Smooth muscle cell (in vitro differentiated cells): ENCODE measurements around the gene SARDH. TPM values are rescaled to one million over a fixed set of nuclear protein-coding genes. Genes with fewer than 3 reads are reported as not detected.

Experiments
- DNase-seq: peaks from one replicate; lab custom pipeline; 2025; ENCODE audit not compliant: unreplicated experiment; lab: John Stamatoyannopoulos, UW
- H2AFZ ChIP-seq: fragments of 200-600 bp; sonication (generic); 2 replicates; pipeline ENCODE4 v1.6.0; 2016; ENCODE audit warnings: antibody characterized with exemption, low read depth, mild to moderate bottlenecking
- H3F3A ChIP-seq: fragments of 200-600 bp; sonication (generic); 2 replicates; pipeline ENCODE4 v1.6.0; 2017; ENCODE audit warnings: antibody characterized with exemption, low read depth
- H3K27ac ChIP-seq: fragments of 200-600 bp; sonication (generic); 2 replicates; pipeline ENCODE4 v1.5.1; 2016; ENCODE audit warnings: low read depth, mild to moderate bottlenecking
- H3K27me3 ChIP-seq: fragments of 200-600 bp; sonication (generic); 2 replicates; pipeline ENCODE4 v1.6.1; 2016; ENCODE audit warnings: low read depth, mild to moderate bottlenecking
- H3K36me3 ChIP-seq: fragments of 200-600 bp; sonication (generic); 2 replicates; pipeline ENCODE4 v1.5.1; 2016; ENCODE audit warnings: low read depth
- H3K4me1 ChIP-seq: fragments of 200-600 bp; sonication (generic); 2 replicates; pipeline ENCODE4 v1.5.1; 2016; ENCODE audit warnings: low read depth
- H3K4me2 ChIP-seq: fragments of 200-600 bp; sonication (generic); 2 replicates; pipeline ENCODE4 v1.6.0; 2016; ENCODE audit warnings: mild to moderate bottlenecking
- H3K4me3 ChIP-seq: fragments of 200-600 bp; sonication (generic); 2 replicates; pipeline ENCODE4 v1.5.1; 2016; ENCODE audit warnings: mild to moderate bottlenecking
- H3K79me2 ChIP-seq: fragments of 200-600 bp; sonication (generic); 2 replicates; pipeline ENCODE4 v1.6.0; 2016; ENCODE audit warnings: low read depth, mild to moderate bottlenecking
- H3K9ac ChIP-seq: fragments of 200-600 bp; sonication (generic); 2 replicates; pipeline ENCODE4 v1.6.0; 2016; ENCODE audit warnings: low read depth
- H3K9me3 ChIP-seq: fragments of 200-600 bp; sonication (generic); replicated peaks from 2 replicates; pipeline ENCODE4 v1.5.1; 2016; ENCODE audit warnings: low read depth
- H4K20me1 ChIP-seq: fragments of 200-600 bp; sonication (generic); 2 replicates; pipeline ENCODE4 v1.6.0; 2016; ENCODE audit warnings: low read depth
- WGBS: methylation state at CpG from one replicate; pipeline ENCODE4 v1.1.7; 2016; ENCODE audit warnings: low lambda C conversion rate; 5-methylcytosine and 5-hydroxymethylcytosine counted together
- polyA plus RNA-seq: library from polyadenylated mRNA; unstranded; fragments of >200 nt; fragmentation: Nextera tagmentation; extraction: Ambion mirVana; gene quantifications from 2 replicates; pipeline ENCODE4 v1.2.1, GENCODE V29; 2016
- total RNA-seq: library from RNA; depleted of rRNA; stranded (reverse); fragments of >200 nt; gene quantifications from 2 replicates; pipeline ENCODE4 v1.2.3, GENCODE V29; 2014
- TF ChIP-seq, protein P1 (sequence below): fragments of 200-600 bp; sonication (generic); IDR thresholded peaks from 2 replicates; pipeline ENCODE4 v1.5.1; 2017; ENCODE audit warnings: borderline replicate concordance, mild to moderate bottlenecking, antibody characterized with exemption; ENCODE audit not compliant: insufficient read depth, poor library complexity, severe bottlenecking

The SARDH gene
- total and polyA plus RNA-seq, 2 experiments from 2014 or later, result 3.3 to 10.1 TPM

DNA sequence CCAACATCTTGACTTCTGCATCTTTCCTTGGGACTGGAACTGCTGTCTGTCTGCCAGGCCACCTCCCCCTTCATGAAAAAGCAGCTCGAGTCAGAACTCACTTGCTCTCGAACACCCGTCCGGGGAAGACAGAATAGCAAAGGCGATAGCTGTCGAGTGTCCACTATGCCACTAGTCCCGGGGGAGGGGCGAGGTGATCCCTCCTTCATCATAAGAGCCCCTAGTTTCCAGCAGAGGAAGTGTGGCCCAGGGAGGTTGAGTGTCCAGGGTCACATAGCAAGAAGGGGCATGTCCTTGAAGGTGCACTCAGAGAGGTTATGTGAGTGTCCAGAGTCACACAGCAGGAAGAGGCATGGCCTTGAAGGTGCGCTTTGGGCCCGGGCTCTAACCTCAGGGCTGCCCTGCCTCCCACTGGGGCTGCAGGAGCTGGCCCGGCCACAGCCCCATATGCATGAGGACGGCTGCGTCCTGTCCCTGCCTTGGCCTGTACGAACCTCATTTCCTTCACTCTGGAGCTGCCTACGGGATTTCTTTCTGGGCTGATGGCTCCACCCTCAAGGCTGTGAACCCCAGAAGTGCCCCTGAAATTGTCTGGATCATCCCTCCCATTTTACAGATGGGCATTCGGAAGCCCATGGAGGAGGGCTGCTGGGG lies 95.3 kb downstream of the SARDH start:
- Histone ChIP-seq H3K4me2 (no peak overlapping the region), H3F3A (no peaks in the 10 kb centered on the region), H3K9me3 (no peaks in the 10 kb centered on the region), H3K27me3 (no peaks in the 10 kb centered on the region), H3K9ac (no peak overlapping the region), H3K79me2 (no peaks in the 10 kb centered on the region), H3K4me3 (no peak overlapping the region), H3K4me1 (no peaks in the 10 kb centered on the region), H2AFZ (no peak overlapping the region), H4K20me1 (no peaks in the 10 kb centered on the region), H3K27ac (no peak overlapping the region), H3K36me3 (no peaks in the 10 kb centered on the region)
- no peak for DNase-seq
- 84% methylated on average over 15 of the region's 16 CpGs for WGBS
- TF ChIP-seq, protein P1, sequence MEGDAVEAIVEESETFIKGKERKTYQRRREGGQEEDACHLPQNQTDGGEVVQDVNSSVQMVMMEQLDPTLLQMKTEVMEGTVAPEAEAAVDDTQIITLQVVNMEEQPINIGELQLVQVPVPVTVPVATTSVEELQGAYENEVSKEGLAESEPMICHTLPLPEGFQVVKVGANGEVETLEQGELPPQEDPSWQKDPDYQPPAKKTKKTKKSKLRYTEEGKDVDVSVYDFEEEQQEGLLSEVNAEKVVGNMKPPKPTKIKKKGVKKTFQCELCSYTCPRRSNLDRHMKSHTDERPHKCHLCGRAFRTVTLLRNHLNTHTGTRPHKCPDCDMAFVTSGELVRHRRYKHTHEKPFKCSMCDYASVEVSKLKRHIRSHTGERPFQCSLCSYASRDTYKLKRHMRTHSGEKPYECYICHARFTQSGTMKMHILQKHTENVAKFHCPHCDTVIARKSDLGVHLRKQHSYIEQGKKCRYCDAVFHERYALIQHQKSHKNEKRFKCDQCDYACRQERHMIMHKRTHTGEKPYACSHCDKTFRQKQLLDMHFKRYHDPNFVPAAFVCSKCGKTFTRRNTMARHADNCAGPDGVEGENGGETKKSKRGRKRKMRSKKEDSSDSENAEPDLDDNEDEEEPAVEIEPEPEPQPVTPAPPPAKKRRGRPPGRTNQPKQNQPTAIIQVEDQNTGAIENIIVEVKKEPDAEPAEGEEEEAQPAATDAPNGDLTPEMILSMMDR, result no peak

DNA sequence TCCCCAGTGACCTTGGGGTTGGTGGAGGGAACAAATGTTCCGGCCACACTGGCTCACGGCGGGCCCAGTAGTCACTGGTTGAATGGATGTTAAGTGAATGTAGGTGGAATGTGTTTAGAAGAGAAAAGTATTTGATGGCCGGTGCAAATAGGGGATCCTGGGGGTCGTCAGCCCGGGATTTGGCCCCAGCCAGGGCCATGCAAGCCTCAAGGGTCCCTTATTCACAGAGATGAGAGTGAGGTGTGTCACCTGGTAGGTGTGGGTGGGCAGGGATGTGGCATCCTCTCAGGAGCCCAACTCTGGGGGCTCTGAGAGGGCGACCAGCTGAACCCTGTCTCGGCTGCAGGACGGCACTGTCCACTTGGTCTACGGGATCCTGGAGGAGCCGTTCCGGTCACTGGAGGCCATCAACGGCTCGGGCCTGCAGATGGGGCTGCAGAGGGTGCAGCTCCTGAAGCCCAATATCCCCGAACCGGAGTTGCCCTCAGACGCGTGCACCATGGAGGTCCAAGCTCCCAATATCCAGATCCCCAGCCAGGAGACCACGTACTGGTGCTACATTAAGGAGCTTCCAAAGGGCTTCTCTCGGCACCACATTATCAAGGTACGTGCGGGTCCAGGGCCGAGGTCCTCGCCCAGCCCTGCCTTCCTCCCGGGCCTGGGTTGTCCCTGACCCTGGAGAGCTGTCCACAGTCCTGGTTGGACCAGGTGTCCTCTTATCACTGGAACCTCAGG lies 96.1 kb downstream of the SARDH start:
- no peaks in the 10 kb centered on the region for H3K79me2 ChIP-seq
- H3K4me1 ChIP-seq, result peaks cover 4% of the 10 kb centered on the region
- H3K27ac ChIP-seq, result no peak overlapping the region
- H2AFZ ChIP-seq, result no peak overlapping the region
- H3F3A ChIP-seq, result no peaks in the 10 kb centered on the region
- no peaks in the 10 kb centered on the region for H3K36me3 ChIP-seq
- no peak overlapping the region for H3K4me2 ChIP-seq
- no peak for DNase-seq
- H3K9me3 ChIP-seq, result no peaks in the 10 kb centered on the region
- TF ChIP-seq, protein P1, result no peak
- H3K4me3 ChIP-seq, result no peak overlapping the region
- H3K9ac ChIP-seq, result no peak overlapping the region
- H3K27me3 ChIP-seq, result no peaks in the 10 kb centered on the region
- 96% methylated on average over 25 of the region's 25 CpGs for WGBS
- no peaks in the 10 kb centered on the region for H4K20me1 ChIP-seq

DNA sequence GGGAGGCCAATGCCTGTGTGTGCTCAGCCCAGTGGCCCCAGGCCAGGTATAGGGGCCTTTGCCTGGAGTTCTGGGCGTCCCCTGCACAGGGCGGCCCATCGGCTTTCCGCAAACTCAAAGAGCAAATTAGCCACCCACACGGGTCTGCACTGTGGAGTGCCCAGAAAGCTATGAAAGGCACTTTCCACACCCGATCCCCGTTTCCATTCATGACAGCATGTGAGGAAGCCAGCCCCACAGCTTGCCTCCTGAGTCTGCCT lies 96.8 kb downstream of the SARDH start:
- Histone ChIP-seq H3K79me2 (no peaks in the 10 kb centered on the region), H3K27ac (no peak overlapping the region), H2AFZ (no peak overlapping the region), H3F3A (no peaks in the 10 kb centered on the region), H3K4me1 (peaks cover 4% of the 10 kb centered on the region), H3K9me3 (no peaks in the 10 kb centered on the region), H3K36me3 (no peaks in the 10 kb centered on the region), H4K20me1 (no peaks in the 10 kb centered on the region), H3K4me2 (no peak overlapping the region), H3K9ac (no peak overlapping the region), H3K27me3 (no peaks in the 10 kb centered on the region), H3K4me3 (no peak overlapping the region)
- TF ChIP-seq, protein P1, result no peak
- no peak for DNase-seq
- 95% methylated on average over 7 of the region's 7 CpGs for WGBS
